T-helper 2 cell treated with Interferon-gamma antibody and Interleukin-4, amounts not matched to agents 5 μg/mL and 100 μg/mL, for 36 hours (primary cell): Measurements from ENCODE around the gene OR7D4.
"Not testable (repeated sequence)": the region's sequence is repeated elsewhere in the genome, so short reads cannot be mapped to it uniquely, and the experiment has no call there.

Source experiments
- DNase-seq: peaks from one replicate; pipeline ENCODE4 v3.0.0; 2021; ENCODE audit warnings: low spot score
- H3K27ac Mint-ChIP-seq: one replicate; pipeline ENCODE4 v1.8.0; 2021; ENCODE audit warnings: mild to moderate bottlenecking, mixed read lengths
- H3K27me3 Mint-ChIP-seq: one replicate; pipeline ENCODE4 v1.8.0; 2021; ENCODE audit warnings: low read depth, mixed read lengths
- H3K36me3 Mint-ChIP-seq: one replicate; pipeline ENCODE4 v1.8.0; 2021; ENCODE audit warnings: low read depth, mixed read lengths
- H3K4me1 Mint-ChIP-seq: one replicate; pipeline ENCODE4 v1.8.0; 2021; ENCODE audit warnings: low read depth, mixed read lengths
- H3K4me3 Mint-ChIP-seq: one replicate; pipeline ENCODE4 v1.8.0; 2022; ENCODE audit warnings: mild to moderate bottlenecking, moderate library complexity, mixed read lengths
- H3K9me3 Mint-ChIP-seq: one replicate; pipeline ENCODE4 v1.8.0; 2021; ENCODE audit warnings: mixed read lengths

OR7D4 gene

GRCh38 chr19:9219489-9219888 is at the start of gene OR7D4:
Gene OR7D4 (minus strand): TSS chr19:9219589. CDS start chr19:9214837, 4,752 bp downstream.
- Mint-ChIP-seq H3K4me1 (no peaks in the 10 kb centered on the region), H3K4me3 (no peak within 1 kb of the TSS), H3K36me3 (no peaks in the 10 kb centered on the region), H3K9me3 (peaks cover 50% of the 10 kb centered on the region), H3K27ac (no peak within 1 kb of the TSS), H3K27me3 (no peaks in the 10 kb centered on the region)
- DNase-seq: no peak

GRCh38 chr19:9251236-9251635 is 31.8 kb upstream of the OR7D4 start:
- Mint-ChIP-seq H3K4me1 (no peaks in the 10 kb centered on the region), H3K4me3 (no peak overlapping the region), H3K9me3 (peaks cover 45% of the 10 kb centered on the region), H3K27ac (no peak overlapping the region), H3K36me3 (no peaks in the 10 kb centered on the region), H3K27me3 (no peaks in the 10 kb centered on the region)
- DNase-seq: no peak

GRCh38 chr19:9250630-9251029 is 31.2 kb upstream of the OR7D4 start, which contains the start of gene OR7E24:
Gene OR7E24 (plus strand): TSS chr19:9250930. CDS start chr19:9251044, 114 bp downstream.
- Mint-ChIP-seq H3K27me3 (no peaks in the 10 kb centered on the region), H3K36me3 (no peaks in the 10 kb centered on the region), H3K4me3 (no peak within 1 kb of the TSS)

GRCh38 chr19:9205501-9206113 is 13.8 kb downstream of the OR7D4 start:
- H3K9me3 Mint-ChIP-seq: no peaks in the 10 kb centered on the region
- H3K27me3 Mint-ChIP-seq: no peaks in the 10 kb centered on the region
- H3K4me3 Mint-ChIP-seq: peak overlapping the region; percentile 62
- H3K4me1 Mint-ChIP-seq: peaks cover 5% of the 10 kb centered on the region
- no peaks in the 10 kb centered on the region for H3K36me3 Mint-ChIP-seq
- DNase-seq: peak; percentile 44
- no peak overlapping the region for H3K27ac Mint-ChIP-seq

More at GRCh38 chr19:9250630-9251029, 31.2 kb upstream of the OR7D4 start, which contains the start of gene OR7E24:
- Mint-ChIP-seq H3K4me1 (no peaks in the 10 kb centered on the region), H3K9me3 (peaks cover 45% of the 10 kb centered on the region), H3K27ac (no peak within 1 kb of the TSS)
- DNase-seq: no peak

- not testable (repeated sequence) for H3K27ac Mint-ChIP-seq, H3K4me3 Mint-ChIP-seq, H3K27me3 Mint-ChIP-seq, H3K36me3 Mint-ChIP-seq, H3K4me1 Mint-ChIP-seq, DNase-seq, H3K9me3 Mint-ChIP-seq
Observed at GRCh38 chr19:9198044-9198443, 21.3 kb downstream of the OR7D4 start.

GRCh38 chr19:9189535-9189934 is 29.9 kb downstream of the OR7D4 start:
- H3K27me3 Mint-ChIP-seq: no peaks in the 10 kb centered on the region
- peaks cover 10% of the 10 kb centered on the region for H3K36me3 Mint-ChIP-seq
- no peak for DNase-seq
- no peak overlapping the region for H3K27ac Mint-ChIP-seq
- H3K4me3 Mint-ChIP-seq: no peak overlapping the region
- H3K4me1 Mint-ChIP-seq: no peaks in the 10 kb centered on the region
- H3K9me3 Mint-ChIP-seq: peaks cover 56% of the 10 kb centered on the region

GRCh38 chr19:9187191-9187590 is 32.2 kb downstream of the OR7D4 start:
- Mint-ChIP-seq H3K9me3 (peaks cover 49% of the 10 kb centered on the region), H3K4me1 (no peaks in the 10 kb centered on the region), H3K36me3 (peaks cover 10% of the 10 kb centered on the region), H3K27me3 (no peaks in the 10 kb centered on the region), H3K27ac (no peak overlapping the region), H3K4me3 (no peak overlapping the region)
- no peak for DNase-seq

- Mint-ChIP-seq H3K9me3 (peaks cover 25% of the 10 kb centered on the region), H3K4me3 (no peak overlapping the region), H3K27me3 (no peaks in the 10 kb centered on the region), H3K36me3 (peaks cover 12% of the 10 kb centered on the region), H3K27ac (no peak overlapping the region), H3K4me1 (no peaks in the 10 kb centered on the region)
- DNase-seq: no peak
Observed at GRCh38 chr19:9183000-9183399, 36.4 kb downstream of the OR7D4 start.

- Mint-ChIP-seq H3K27me3 (no peaks in the 10 kb centered on the region), H3K27ac (no peak within 1 kb of the TSS), H3K9me3 (peaks cover 25% of the 10 kb centered on the region), H3K4me3 (no peak within 1 kb of the TSS), H3K36me3 (peaks cover 19% of the 10 kb centered on the region), H3K4me1 (no peaks in the 10 kb centered on the region)
- no peak for DNase-seq
Observed at GRCh38 chr19:9178901-9179300, 40.5 kb downstream of the OR7D4 start, which contains the start of gene OR7D2. Gene OR7D2 (plus strand): TSS chr19:9178979. CDS start chr19:9185782, 6,803 bp downstream.

- no peak overlapping the region for H3K4me3 Mint-ChIP-seq
- H3K36me3 Mint-ChIP-seq: peaks cover 20% of the 10 kb centered on the region
- H3K4me1 Mint-ChIP-seq: no peaks in the 10 kb centered on the region
- H3K27ac Mint-ChIP-seq: no peak overlapping the region
- no peak for DNase-seq
- H3K9me3 Mint-ChIP-seq: peaks cover 25% of the 10 kb centered on the region
- no peaks in the 10 kb centered on the region for H3K27me3 Mint-ChIP-seq
Observed at GRCh38 chr19:9175326-9175725, 44.1 kb downstream of the OR7D4 start.

- H3K27ac Mint-ChIP-seq: no peak overlapping the region
- DNase-seq: no peak
- H3K27me3 Mint-ChIP-seq: no peaks in the 10 kb centered on the region
- H3K9me3 Mint-ChIP-seq: peaks cover 11% of the 10 kb centered on the region
- no peaks in the 10 kb centered on the region for H3K4me1 Mint-ChIP-seq
- H3K4me3 Mint-ChIP-seq: no peak overlapping the region
- H3K36me3 Mint-ChIP-seq: peaks cover 16% of the 10 kb centered on the region
Observed at GRCh38 chr19:9171393-9171991, 47.9 kb downstream of the OR7D4 start.

- Mint-ChIP-seq H3K27me3 (no peaks in the 10 kb centered on the region), H3K4me1 (no peaks in the 10 kb centered on the region), H3K9me3 (peaks cover 21% of the 10 kb centered on the region), H3K27ac (no peak overlapping the region), H3K36me3 (peaks cover 39% of the 10 kb centered on the region), H3K4me3 (no peak overlapping the region)
- DNase-seq: no peak
Observed at GRCh38 chr19:9166846-9167245, 52.5 kb downstream of the OR7D4 start.

GRCh38 chr19:9165261-9165660 is 54.1 kb downstream of the OR7D4 start:
- Mint-ChIP-seq H3K36me3 (peaks cover 55% of the 10 kb centered on the region), H3K9me3 (peaks cover 37% of the 10 kb centered on the region), H3K27me3 (no peaks in the 10 kb centered on the region), H3K4me3 (no peak overlapping the region), H3K27ac (no peak overlapping the region), H3K4me1 (no peaks in the 10 kb centered on the region)
- DNase-seq: no peak

- Mint-ChIP-seq H3K9me3 (peaks cover 62% of the 10 kb centered on the region), H3K36me3 (peaks cover 89% of the 10 kb centered on the region), H3K27ac (no peak overlapping the region), H3K27me3 (no peaks in the 10 kb centered on the region), H3K4me3 (no peak overlapping the region), H3K4me1 (no peaks in the 10 kb centered on the region)
- DNase-seq: no peak
Observed at GRCh38 chr19:9161427-9161826, 58.0 kb downstream of the OR7D4 start.
